GM19395 (cell line): ENCODE measurements around the gene THAP3.
A peak's percentile ranks its signal among the peaks of the same experiment; 100 is the strongest.

Experiments
- ATAC-seq: cut with Tn5 transposase; IDR thresholded peaks from one replicate; pipeline ENCODE4 v1.9.1; 2021; ENCODE audit warnings: mild to moderate bottlenecking, moderate library complexity; ENCODE audit not compliant: unreplicated experiment

THAP3 gene

DNA sequence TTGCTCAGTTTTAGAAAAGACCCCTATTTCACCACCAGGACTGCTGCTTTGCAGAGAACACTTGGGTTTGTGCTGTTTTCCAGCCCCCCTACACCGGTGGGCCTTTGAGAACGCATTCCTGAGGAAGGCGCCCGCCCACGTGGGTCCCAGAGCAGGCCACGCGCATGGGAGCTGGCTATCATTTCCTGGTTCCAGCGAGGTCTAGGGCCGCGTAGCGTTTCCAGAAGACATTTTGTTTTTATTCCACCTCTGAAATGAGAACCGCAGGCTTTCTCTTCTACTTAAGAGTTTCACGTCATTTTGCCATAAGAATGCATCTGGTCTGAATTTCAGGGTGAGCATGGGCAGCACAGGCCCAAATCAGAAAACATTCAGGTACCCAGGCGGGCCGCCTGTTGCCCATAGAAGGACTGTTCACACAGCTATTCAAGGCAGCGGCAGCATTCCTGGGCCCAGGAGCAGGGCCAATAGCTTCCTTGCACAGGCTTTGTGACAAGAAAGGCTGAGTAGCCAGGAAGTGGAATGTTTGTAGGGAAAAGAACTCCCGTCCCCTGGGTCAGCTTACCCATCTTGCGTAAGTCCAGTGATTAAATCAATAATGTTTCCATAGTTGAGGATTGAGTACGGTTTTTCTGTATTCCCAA is 20.6 kb upstream of the THAP3 start:
- ATAC-seq: no peak

DNA sequence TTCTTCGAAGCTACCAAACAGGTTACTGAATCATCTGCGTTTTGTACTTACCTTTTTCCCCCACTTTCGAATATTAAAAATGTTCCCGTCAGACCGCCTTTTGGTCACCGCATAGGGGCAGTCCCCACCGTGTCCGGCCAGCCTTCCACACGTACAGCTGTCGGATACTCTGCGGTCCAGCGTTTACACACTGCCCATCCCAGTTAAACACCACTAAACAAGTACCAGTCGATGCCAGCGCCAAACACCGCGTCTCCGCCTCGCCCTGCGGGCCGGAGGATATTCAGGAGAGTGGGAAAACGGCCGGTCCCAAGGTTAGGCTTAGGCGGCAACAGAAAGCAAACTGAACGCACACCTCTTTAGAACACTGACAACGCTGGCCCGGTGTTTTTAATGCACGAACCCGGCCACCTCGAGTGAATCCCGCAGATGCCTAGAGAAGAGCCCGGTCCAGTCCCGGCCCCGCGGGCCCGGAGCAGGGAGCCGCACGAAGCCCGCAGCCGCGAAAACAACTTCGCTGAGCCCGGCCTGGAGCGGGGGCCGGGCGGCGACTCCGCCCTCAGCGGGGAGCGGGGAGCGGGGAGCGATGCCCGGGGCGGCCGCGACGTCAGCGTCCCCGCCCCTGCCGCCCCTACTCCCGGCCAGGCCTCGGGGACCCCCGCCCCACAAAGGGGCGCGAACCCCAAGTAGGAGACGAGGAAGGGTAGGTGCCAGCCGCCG is 11.9 kb upstream of the THAP3 start:
- ATAC-seq: peak; percentile 41

DNA sequence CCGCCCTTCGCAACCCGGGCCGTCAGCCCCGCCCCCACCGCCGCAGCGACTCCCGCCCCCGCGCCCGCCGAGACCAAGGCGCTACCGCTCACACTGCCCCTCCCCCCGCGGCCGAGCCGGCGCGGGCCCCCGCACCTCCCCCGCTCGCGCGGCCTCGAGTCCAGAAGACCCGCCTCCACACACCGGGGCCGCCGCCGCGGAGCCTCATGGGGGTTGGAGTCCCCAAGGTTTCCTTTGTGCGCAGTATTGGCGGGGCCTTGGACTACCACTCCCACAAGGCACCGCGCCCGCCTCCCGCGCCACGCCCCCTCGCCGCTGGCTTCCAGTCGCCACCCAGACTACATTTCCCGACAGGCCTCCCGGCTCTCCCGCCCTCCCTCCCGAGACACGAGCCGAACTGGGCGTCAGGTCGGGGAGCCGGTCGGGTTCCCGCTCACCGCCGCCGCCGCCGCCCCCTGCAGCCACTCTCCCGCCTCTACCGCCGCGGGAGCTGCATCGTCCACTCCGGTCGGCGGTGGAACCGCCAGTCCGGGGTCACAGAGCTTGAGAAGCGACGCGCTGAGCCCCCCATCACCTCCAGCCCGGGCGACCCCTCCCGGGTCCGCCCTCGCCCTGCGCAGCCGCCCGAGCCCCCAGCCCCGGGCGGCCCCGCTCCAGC is 11.2 kb upstream of the THAP3 start, which contains the start of gene PHF13:
Gene PHF13 (plus strand): TSS at position 371 of the 658 bp plus-strand sequence. CDS start 336 bp downstream, outside the sequence.
- ATAC-seq: peak; percentile 86

DNA sequence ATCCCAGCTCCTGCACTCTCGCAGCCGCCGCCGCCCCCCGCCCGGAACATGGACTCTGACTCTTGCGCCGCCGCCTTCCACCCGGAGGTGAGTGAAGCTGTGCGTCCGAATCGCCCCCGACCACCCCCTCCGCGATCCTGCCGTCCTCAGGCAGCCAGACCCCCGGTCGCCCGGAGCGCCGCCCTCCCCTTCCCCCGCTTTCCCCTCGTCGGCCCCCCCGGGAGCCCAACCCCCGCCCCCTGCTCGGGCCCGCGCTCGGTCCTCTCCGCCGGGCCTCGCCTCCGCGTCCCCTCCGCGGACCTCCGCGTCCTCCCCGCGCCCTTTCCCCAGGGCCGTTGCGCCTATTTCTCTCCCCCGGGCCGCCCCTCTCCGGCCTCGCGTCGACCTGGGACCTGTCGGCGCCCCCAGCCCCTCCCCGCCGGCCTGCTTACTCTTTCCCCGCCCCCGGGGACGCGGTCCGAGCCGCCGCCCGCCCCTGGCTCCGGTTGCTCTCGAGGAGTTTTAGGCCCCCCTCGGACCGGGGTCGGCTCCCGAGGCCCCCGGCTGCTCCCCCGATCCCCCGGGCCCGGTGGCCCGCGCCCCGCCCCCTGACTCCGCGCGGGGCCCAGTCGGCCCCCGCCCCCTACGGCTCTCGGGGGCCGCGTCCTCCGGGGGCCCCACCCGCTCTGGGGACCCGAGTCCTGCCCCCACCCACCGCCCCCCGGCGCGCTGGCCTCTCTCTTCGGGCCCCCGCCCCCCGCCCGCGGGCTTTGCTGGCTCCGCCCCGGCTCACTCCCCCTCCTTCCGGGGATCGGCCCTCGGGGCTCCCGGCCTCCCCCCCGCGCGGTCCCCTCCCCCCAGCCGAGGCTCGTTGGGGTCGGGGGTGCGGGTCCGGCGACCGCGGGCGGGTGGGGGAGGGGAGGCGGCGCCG is 10.4 kb upstream of the THAP3 start:
- no peak for ATAC-seq

DNA sequence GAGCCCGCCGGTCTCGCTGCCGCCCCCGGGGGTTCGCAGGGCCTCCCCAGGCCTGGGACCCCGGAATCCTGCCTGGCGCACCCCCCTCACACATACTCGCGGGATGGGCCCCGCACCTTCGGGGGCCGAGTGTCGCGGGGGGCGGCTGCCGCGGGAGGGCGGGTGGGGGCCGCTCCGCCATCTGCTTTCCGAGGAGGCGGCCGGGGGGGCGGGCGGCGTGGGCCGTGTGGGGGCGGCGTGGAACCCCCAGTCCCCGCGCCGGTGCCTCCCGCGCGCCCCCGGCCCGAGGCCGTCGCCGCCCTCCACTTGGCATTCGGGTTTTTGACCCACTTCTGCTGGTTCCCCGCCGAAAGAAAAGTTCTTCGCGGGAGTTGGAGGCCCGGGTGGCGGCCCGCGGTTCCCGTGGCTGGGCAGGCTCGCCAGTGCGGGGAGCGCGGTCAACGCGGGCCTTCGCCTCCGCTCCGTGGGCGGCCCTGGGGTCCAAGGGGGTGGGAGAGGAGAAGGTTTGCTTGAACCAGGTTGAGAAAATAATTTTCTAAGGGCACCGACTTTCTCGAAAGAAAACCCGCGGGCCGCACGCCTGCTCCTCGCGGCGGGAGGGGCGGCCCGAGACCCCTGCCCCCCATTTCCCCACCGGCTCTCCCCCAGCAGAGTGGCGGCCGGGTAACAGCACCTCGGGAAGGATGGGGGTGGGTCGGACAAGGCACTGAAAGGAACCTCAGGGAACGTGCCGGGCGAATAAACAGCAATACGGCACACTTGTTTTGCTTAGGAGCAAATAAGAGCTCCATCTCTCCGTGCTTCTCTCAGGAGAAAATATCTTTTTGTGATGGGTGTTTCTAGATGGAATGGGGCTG is 9.5 kb upstream of the THAP3 start:
- no peak for ATAC-seq

DNA sequence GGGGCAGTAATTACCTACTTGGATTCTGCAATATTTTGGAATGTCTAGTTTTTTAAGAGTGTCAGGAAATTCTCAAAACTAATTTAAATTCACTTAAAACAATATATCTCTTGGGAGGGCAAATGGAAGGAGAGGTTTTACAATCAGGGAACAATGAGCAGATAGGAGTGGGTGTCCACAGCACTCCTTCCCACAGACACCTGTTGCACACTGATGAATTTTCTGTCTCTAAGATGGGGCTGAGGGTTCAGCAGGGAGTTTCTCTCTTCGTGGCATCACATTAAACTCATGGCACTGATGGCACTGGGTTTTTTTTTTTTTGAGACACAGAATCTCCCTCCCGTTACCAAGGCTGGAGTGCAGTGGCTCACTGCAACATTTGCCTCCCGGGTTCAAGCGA is 5.6 kb upstream of the THAP3 start:
- no peak for ATAC-seq

DNA sequence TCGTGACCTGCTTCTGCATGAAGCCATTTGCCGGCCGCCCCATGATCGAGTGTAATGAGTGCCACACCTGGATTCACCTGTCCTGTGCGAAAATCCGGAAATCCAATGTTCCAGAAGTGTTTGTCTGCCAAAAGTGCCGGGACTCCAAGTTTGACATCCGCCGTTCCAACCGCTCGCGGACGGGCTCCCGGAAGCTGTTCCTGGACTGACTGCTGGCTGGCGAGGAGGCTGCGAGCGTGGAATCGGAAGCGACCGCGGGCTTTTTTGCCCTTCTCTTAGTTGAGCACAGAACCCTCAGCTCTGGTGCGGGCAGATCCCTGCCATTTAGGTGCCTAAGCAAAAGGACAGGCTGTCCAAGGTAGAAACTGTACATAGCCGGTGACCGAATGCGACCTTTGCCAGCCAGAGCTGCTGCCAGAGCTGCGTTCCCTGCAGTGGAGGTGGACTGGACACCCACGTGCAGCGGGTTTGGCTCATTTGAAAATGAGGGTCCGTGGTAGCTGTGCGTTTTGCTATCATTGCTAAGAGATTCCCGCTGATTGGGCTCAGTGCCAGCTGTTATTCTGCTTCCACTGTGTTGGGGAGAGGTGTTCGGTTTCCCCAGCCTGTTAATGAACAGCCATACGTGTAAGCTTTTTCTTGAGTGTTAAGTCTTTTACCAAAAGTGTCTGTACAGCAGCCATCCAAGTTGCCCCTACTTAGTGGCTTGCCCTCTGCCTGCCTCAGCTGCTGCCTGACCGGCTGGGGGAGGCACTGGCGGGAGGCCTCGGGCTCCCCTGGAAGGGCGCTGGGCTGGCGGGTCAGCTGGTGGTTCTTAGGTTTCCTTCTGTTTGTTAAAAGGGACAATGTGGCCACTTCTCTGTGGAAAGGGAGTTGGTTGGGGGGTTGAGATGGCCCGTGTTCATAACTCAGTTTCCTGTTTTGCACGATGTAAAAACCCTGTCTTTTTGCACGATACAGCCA is 3.0 kb upstream of the THAP3 start:
- no peak for ATAC-seq

DNA sequence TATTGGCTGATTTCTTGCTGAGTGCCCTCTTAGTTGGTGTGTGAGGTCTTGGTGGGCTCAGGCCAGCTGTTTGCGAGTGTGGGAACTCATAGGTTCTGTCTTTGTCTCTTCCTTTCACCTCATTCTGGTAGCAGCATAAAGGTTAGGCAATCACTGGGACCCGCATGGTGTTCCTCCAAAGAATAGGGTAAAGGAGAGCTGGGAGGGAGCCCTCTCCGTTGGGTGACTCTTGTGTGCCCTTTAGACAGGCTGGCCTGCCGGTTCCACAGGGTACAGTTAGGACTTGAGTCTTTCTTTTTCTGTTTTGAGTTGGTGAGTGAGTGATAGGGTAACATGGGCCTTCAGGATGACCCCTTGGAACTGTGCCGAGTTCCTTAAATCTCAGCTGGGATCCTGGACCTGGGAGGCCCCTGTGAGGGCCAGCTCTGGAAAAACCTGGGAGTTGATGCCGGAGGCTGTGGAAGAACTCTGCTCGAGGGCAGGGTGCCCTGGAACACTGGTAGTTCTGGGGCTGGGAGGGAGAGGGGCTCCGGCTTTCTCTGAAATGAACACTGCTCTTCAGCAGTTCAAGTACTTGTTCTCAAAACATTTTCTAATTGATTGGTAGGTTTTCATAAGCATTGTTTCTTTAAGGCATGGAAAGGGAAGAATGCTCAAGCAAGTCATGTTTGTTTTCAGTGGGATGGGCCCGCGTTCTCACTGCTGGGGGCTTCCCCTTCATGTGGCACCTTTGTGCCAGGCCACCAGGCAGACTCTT is 2.1 kb upstream of the THAP3 start:
- no peak for ATAC-seq

DNA sequence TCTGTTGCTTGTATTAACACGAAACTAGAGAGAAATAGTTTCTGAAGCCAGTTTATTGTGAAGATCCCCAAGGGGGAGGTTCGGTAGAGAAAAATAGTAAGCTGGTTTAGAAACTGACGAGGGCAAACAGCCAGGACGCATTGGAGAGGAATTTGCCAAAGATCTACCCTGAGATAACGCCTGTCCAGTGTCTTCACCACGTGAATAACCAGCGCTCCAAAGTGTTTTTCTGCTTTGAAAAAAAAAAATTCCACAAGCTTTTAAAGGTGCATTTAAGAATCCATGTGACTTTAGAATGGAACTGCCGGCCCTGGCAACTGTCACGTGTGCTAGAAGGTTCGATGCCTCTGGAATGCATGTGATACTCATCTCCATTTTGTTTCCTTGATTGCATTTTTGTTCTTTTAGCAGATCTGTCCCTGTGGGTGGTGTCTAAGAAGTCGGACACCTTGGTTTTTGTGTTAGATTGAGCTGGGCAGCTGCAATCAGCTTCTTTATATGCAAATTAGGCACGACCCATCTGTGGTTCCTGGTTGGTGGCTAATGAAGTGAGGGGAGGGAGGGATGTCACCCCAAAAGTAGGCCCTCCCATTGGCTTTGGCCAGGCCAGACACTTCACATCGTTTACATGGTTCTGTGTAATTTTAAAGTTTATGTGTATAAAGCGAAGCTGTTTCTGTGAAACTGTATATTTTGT is 1.3 kb upstream of the THAP3 start:
- no peak for ATAC-seq

DNA sequence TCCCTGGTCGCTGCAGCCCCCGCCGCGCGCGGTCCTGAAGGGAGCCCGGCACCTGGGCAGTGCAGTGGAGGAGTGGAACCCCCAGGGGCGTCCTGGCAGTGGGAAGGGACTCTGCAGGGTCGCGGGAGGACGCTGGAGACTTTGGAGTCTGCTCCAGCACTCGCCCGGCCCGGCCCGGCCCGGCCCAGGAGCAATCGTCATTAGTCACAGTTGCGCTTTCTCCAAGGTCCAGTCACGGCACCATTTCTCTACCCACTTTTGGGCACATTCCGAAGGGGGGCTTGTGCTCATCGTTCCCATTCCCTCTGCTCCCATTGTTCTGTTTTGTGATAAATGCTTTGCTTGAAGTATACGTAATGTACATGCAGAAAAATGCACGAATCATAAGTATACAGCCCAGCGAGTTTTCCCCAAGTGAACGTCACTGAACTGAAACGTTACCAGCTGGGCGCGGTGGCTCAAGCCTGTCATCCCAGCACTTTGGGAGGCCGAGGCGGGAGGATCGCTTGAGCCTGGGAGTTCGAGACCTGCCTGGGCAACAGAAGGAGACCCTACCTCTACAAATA is 999 bp downstream of the THAP3 start:
- peak; percentile 46 for ATAC-seq

DNA sequence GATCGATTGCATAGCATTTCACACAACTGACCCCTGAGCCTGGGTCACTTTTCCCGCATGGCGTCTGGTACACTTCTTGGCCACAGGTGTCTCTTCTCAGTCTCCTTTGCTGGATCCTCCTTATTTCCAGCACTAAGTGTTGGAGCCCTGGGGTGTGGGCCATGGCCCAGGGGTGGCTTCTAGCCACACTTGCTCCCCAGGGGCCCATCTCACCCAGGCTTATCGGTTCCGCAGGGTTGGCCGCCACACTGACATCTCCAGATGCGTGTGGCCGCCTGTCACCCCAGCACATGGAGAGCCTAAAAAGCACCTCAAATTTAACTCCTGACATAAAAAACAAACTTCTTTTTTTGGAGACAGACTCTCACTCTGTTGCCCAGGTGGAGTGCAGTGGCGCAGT is 2.4 kb downstream of the THAP3 start:
- ATAC-seq: no peak

DNA sequence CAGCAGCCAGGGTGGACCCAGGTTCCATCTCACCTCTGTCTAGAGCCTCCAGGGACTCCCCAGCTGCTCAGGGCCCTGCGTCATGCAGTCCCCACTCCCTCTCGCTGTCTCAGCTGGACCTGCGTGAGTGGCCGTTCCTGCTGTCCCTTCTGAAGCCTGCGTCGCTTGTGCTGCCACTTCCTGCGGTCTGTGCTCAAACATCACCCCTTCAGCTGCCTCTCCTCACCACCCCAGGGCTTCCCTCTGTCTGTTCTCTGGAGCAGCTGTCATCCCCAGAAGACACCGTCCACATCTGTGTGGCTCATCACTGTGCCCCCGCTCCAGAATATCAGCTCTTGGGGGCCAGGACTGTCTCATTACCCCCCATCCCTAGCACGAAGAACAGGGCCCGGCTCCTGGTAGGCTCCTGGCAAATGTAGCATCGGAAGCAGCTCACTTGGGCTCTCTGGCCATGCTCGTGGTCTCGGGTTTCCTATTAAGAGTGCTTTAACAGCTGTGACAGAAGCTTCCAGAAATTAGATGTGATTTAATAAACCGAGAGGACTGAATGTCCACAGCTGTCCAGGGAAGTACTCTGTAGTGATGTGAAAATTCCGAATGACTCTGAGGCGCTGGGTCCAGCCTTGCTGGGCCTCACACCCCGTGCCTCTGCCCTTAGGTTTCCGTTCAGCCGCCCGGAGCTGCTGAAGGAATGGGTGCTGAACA is 3.3 kb downstream of the THAP3 start:
- ATAC-seq: no peak

DNA sequence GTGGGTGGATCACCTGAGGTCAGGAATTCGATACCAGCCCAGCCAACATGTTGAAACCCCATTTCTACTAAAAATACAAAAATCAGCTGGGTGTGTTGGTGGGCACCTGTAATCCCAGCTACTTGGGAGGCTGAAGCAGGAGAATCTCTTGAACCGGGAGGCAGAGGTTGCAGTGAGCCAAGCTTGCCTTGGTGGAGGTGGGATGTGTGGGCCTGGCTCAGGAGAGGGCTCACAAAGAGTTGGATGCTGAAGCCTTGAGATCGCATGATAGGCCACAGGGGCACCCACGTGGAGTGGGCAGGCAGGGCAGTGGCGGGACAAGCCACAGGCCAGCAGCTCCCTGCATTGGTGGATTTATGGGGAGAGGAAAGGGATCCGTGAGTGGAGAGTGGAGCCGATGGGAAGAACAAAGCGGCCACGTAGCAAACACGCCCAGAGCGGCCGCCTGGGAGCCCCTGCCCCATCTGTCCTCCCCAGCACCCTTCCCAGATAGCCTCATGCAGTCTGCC is 4.4 kb downstream of the THAP3 start:
- no peak for ATAC-seq

DNA sequence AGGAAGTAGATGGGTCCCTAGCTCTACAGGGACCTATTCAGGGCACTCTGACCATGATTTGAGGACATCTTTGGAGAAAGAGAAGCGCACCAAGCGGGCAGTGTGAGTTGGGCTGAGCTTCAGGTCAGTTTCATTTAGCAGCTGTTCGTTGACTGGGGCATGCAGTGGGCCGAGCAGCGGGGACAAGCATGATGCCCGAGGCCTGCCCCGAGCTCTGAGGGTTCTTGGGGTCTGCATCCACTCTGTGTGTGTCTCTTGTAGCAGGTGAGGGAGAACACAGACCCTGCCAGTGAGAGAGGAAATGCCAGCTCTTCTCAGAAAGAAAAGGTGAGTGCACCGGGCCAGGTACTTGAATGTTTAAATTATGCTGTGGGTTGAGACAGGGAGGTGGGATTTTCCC is 5.4 kb downstream of the THAP3 start:
- no peak for ATAC-seq

DNA sequence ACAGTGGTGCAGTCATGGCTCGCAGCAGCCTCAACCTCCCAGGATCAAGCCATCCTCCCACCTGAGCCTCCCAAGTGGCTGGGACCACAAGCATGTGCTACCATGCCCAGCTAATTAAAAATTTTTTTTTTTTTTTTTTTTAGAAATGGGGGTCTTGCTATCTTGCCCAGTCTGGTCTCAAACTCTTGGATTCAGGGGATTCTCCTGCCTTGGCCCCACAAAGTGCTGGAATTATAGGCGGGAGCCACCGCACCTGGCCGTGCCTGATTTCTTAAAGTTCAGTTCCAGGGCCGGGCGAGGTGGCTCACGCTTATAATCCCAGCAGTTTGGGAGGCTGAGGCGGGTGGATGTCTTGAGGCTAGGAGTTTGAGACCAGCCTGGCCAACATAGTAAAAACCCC is 6.4 kb downstream of the THAP3 start:
- no peak for ATAC-seq
